ENCODE data around the gene FAM181A.

Gene FAM181A

DNA sequence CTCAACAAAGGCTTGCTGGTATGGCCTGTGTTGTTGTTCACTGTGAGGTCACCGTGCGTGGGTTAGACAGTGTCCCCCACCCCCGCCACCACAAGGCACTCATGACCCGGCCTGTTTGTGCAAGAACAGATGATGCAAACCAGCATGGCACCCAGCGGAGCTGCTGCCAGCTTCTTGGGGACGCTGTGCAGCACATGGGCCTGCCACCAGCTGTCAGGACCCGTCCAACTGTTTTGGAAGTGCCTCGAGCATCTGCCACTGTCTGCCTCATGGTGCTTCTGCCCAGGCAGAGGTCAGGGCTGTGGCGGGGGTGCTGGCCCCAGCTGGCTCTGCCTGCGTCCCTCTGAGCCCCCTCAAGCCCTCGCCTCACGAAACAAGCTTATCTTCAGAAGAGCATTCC lies 47.7 kb downstream of the FAM181A start:
- no peak for DNase-seq (ENCODE audit: low read depth, low spot score)
- TF ChIP-seq, protein P1, sequence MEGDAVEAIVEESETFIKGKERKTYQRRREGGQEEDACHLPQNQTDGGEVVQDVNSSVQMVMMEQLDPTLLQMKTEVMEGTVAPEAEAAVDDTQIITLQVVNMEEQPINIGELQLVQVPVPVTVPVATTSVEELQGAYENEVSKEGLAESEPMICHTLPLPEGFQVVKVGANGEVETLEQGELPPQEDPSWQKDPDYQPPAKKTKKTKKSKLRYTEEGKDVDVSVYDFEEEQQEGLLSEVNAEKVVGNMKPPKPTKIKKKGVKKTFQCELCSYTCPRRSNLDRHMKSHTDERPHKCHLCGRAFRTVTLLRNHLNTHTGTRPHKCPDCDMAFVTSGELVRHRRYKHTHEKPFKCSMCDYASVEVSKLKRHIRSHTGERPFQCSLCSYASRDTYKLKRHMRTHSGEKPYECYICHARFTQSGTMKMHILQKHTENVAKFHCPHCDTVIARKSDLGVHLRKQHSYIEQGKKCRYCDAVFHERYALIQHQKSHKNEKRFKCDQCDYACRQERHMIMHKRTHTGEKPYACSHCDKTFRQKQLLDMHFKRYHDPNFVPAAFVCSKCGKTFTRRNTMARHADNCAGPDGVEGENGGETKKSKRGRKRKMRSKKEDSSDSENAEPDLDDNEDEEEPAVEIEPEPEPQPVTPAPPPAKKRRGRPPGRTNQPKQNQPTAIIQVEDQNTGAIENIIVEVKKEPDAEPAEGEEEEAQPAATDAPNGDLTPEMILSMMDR (IDR thresholded peaks at IDR 0.05; ENCODE audit: insufficient read depth, low read length, missing control alignments) = no peak
- H3K4me3 ChIP-seq (ENCODE audit: low read depth, low read length) = no peak overlapping the region
- CTCF ChIA-PET = interaction anchor here (0.8 to 13.2 kb wide), 3 partner anchors 9 to 36 kb away, joined by 3 to 135 read pairs (median 6); no protein-coding TSS in a partner anchor
- POLR2A ChIA-PET = no interaction called here

DNA sequence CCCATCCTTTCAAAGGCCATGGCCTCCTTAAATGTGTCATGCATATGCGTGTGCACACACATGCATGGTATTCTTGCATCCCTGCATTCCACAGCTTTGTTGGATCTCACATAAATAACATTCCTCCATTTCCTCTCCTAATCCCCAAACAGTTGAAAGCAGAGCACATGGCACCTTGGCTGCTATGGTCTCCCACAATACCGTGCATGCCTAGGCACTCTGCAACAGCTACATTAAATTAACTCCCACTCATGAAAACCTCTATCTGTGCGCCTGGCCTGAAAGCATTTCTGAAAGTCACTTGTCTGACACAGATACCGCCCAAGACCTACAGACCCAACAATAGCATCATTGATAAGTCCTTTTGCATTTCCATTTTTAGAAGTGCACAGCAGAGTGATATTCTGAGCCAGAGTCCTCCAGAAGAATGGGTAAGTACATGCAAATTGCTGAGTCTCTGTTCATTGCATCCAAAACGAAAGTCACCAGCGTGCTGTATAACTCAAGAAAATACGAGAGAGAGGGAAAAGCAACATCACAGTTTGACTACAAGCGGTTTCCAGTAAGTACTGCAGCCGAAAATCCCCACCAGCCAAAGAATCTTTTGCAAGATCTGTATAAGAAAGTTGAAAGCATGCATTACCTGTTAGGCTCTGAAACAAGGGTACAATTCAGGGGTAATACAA lies 48.8 kb downstream of the FAM181A start:
- TF ChIP-seq, protein P1 (IDR thresholded peaks at IDR 0.05; ENCODE audit: insufficient read depth, low read length, missing control alignments) = no peak
- ChIA-PET CTCF (interaction anchor here (0.7 to 3.5 kb wide), 5 partner anchors 9 to 60 kb away, joined by 3 to 18 read pairs (median 4); no protein-coding TSS in a partner anchor), POLR2A (interaction anchor here (0.9 kb wide), 1 partner anchor 11 kb away, joined by 4 read pairs; no protein-coding TSS in a partner anchor)
- no peak for DNase-seq (ENCODE audit: low read depth, low spot score)
- no peak overlapping the region for H3K4me3 ChIP-seq (ENCODE audit: low read depth, low read length)

DNA sequence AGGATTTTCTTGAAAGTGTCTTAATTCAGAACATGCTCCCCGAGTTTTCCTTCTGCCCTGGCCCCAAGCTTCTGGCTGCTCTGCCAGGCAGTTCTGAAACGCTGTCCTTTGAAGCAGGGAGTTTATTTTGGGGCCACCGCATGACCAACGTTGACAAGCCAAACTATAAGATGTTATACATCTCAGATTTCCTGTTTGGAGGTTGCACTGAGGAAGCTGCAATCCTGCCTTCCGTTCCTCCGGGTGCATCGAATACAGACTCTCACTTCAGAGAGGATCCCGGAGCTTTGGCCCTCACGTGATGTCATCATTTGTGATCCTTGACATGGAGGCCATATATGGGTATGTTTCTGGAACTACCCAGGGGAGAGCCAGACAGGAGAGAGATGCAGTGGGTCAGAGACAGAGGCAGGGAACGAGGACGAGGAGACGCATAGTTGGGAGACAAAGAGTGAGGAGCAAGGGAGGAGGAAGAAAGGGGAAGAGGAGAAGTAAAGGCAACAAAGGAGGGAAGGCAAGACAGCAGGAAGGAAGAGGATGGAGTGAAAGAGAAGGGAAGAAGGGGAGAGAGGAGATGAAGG lies 49.4 kb downstream of the FAM181A start, which contains the start of gene ASB2:
Gene ASB2 (minus strand): TSS at position 94 of the 581 bp plus-strand sequence. CDS start 12,031 bp downstream, outside the sequence.
- TF ChIP-seq, protein P1 (IDR thresholded peaks at IDR 0.05; ENCODE audit: insufficient read depth, low read length, missing control alignments) = no peak
- no peak within 1 kb of the TSS for H3K4me3 ChIP-seq (ENCODE audit: low read depth, low read length)
- POLR2A ChIA-PET = interaction anchor here (0.9 kb wide), 1 partner anchor 11 kb away, joined by 4 read pairs; no protein-coding TSS in a partner anchor
- no peak for DNase-seq (ENCODE audit: low read depth, low spot score)
- CTCF ChIA-PET = interaction anchor here (1.1 to 3.5 kb wide), 3 partner anchors 8 to 60 kb away, joined by 3 to 18 read pairs (median 4); no protein-coding TSS in a partner anchor

DNA sequence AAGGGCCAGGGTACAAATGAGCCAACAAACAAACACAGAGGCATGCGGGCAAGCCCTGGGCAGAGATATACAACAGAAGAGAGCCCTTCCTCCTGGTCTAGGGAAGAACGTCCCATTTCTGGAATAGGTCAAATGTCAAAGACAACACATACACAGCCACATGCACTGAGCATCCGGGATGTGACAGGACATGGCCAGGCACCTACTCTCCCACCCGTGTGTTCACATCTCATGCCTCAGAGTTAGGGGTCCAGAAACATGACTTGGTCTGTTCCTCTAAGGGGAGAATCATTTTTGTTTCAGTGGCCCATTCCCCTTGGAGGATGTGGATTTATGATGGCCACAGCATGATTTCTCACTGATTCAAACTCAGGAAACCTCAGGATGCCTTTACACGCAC lies 50.0 kb downstream of the FAM181A start:
- DNase-seq (ENCODE audit: low read depth, low spot score) = no peak
- H3K4me3 ChIP-seq (ENCODE audit: low read depth, low read length) = no peak overlapping the region
- POLR2A ChIA-PET = no interaction called here
- CTCF ChIA-PET = interaction anchor here (1.1 to 3.5 kb wide), 2 partner anchors 38 to 59 kb away, joined by 3 to 18 read pairs; no protein-coding TSS in a partner anchor
- TF ChIP-seq, protein P1 (IDR thresholded peaks at IDR 0.05; ENCODE audit: insufficient read depth, low read length, missing control alignments) = no peak

DNA sequence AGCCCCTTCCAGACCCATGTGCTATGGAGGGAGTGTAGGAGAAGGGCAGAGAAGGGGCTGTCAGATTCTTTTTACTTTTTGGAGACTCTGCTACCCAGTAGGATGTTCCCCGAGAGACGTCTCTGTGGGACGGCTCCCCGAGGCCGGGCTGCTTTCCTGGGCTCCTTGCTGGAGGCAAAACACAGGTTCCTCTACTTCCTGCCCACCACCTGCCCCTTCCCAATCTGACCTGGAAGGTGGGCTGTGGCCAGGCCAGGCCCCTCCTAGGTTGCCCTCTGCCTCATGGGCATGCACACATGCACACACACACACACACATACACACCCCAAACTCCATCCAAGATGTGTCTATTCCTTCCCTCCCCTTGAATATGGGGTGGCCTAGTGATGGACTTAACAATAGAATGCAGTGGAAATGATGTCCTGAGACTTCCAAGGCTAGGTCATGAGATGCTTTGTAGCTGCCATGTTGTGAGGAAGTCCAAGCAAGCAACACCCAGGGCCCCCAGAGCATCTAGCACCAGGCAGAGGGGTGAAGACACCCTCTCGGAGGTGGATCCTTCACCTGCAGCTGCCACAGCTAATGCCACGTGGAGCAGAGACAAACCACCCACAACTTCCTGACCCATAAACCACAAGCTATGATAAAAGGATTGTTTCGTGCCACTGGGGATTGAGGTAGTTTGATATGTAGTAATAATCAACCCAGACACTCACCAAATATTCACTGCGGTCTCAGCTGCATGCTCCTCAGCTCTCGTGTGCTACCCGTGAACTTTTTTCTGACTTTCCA lies 50.8 kb downstream of the FAM181A start:
- TF ChIP-seq, protein P1 (IDR thresholded peaks at IDR 0.05; ENCODE audit: insufficient read depth, low read length, missing control alignments) = no peak
- ChIA-PET POLR2A (no interaction called here), CTCF (interaction anchor here (0.9 to 3.5 kb wide), 4 partner anchors 7 to 59 kb away, joined by 4 to 18 read pairs (median 6); no protein-coding TSS in a partner anchor)
- no peak overlapping the region for H3K4me3 ChIP-seq (ENCODE audit: low read depth, low read length)
- DNase-seq (ENCODE audit: low read depth, low spot score) = no peak

Data from AG04449 (cell line).